ENCODE data around the gene RAB3GAP2. TPM values are rescaled to one million over a fixed set of nuclear protein-coding genes. Genes with fewer than 3 reads are reported as not detected.
"Not testable (repeated sequence)": the region's sequence is repeated elsewhere in the genome, so short reads cannot be mapped to it uniquely, and the experiment has no call there.

Gene RAB3GAP2
- total RNA-seq, 2 experiments from 2014 or later = 47.8 to 50.1 TPM

GRCh38 chr1:220274251-220274855, 2.1 kb upstream of the RAB3GAP2 start:
- H3K9me3 Mint-ChIP-seq = no peaks in the 10 kb centered on the region
- no peaks in the 10 kb centered on the region for H3K36me3 Mint-ChIP-seq (ENCODE audit: low read depth)
- no peak for DNase-seq
- H3K27me3 Mint-ChIP-seq = peaks cover 19% of the 10 kb centered on the region
- no peak overlapping the region for H3K27ac Mint-ChIP-seq
- H3K4me1 Mint-ChIP-seq = peaks cover 6% of the 10 kb centered on the region
- ChIA-PET POLR2A (no interaction called here), CTCF (no interaction called here)
- no peak overlapping the region for H3K4me3 Mint-ChIP-seq

GRCh38 chr1:220272841-220273090, 513 bp upstream of the RAB3GAP2 start:
- Mint-ChIP-seq H3K4me3 (no peak overlapping the region), H3K27ac (no peak overlapping the region), H3K4me1 (peaks cover 10% of the 10 kb centered on the region), H3K9me3 (no peaks in the 10 kb centered on the region), H3K27me3 (peaks cover 13% of the 10 kb centered on the region), H3K36me3 (ENCODE audit: low read depth) (peaks cover 12% of the 10 kb centered on the region)
- CTCF ChIA-PET = interaction anchor here (0.6 to 1.1 kb wide), 2 partner anchors 83 to 460 kb away, joined by 3 to 4 read pairs; no protein-coding TSS in a partner anchor
- no peak for DNase-seq
- POLR2A ChIA-PET = interaction anchor here (0.6 to 2.1 kb wide), 6 partner anchors 9 to 183 kb away, joined by 3 to 6 read pairs (median 4); partner anchors contain the start of genes BPNT1 and IARS2

- DNase-seq = no peak
- Mint-ChIP-seq H3K27ac (no peak overlapping the region), H3K9me3 (no peaks in the 10 kb centered on the region), H3K36me3 (ENCODE audit: low read depth) (peaks cover 22% of the 10 kb centered on the region), H3K27me3 (peaks cover 11% of the 10 kb centered on the region), H3K4me3 (no peak overlapping the region), H3K4me1 (peaks cover 10% of the 10 kb centered on the region)
- POLR2A ChIA-PET = interaction anchor here (0.6 to 2.1 kb wide), 7 partner anchors 8 to 182 kb away, joined by 3 to 6 read pairs (median 4); partner anchors contain the start of genes BPNT1 and IARS2
- CTCF ChIA-PET = interaction anchor here (1.1 to 1.4 kb wide), 2 partner anchors 14 to 462 kb away, joined by 3 to 4 read pairs; no protein-coding TSS in a partner anchor
Measured at GRCh38 chr1:220271706-220272046, 577 bp downstream of the RAB3GAP2 start.

GRCh38 chr1:220269036-220269435, 3.2 kb downstream of the RAB3GAP2 start:
- Mint-ChIP-seq H3K36me3 (ENCODE audit: low read depth) (peaks cover 38% of the 10 kb centered on the region), H3K9me3 (peaks cover 3% of the 10 kb centered on the region), H3K4me1 (peaks cover 12% of the 10 kb centered on the region), H3K4me3 (no peak overlapping the region), H3K27me3 (no peaks in the 10 kb centered on the region), H3K27ac (peak overlapping the region; percentile 36)
- ChIA-PET POLR2A (no interaction called here), CTCF (no interaction called here)
- DNase-seq = no peak

GRCh38 chr1:220267630-220268029, 4.6 kb downstream of the RAB3GAP2 start:
- POLR2A ChIA-PET = no interaction called here
- peaks cover 9% of the 10 kb centered on the region for H3K4me1 Mint-ChIP-seq
- H3K27me3 Mint-ChIP-seq = no peaks in the 10 kb centered on the region
- H3K27ac Mint-ChIP-seq = no peak overlapping the region
- H3K4me3 Mint-ChIP-seq = no peak overlapping the region
- peaks cover 44% of the 10 kb centered on the region for H3K36me3 Mint-ChIP-seq (ENCODE audit: low read depth)
- peaks cover 5% of the 10 kb centered on the region for H3K9me3 Mint-ChIP-seq
- CTCF ChIA-PET = no interaction called here
- DNase-seq = no peak

GRCh38 chr1:220260228-220260627, 12.0 kb downstream of the RAB3GAP2 start:
- not testable (repeated sequence) for DNase-seq, H3K4me3 Mint-ChIP-seq, H3K27ac Mint-ChIP-seq, H3K27me3 Mint-ChIP-seq
- H3K36me3 Mint-ChIP-seq (ENCODE audit: low read depth) = peaks cover 70% of the 10 kb centered on the region
- H3K4me1 Mint-ChIP-seq = peaks cover 35% of the 10 kb centered on the region
- ChIA-PET CTCF (interaction anchor here (0.7 kb wide), 1 partner anchor 25 kb away, joined by 3 read pairs; no protein-coding TSS in a partner anchor), POLR2A (interaction anchor here (1.5 kb wide), 1 partner anchor 12 kb away, joined by 4 read pairs; the partner anchor contains the start of gene RAB3GAP2)
- H3K9me3 Mint-ChIP-seq = peaks cover 29% of the 10 kb centered on the region

GRCh38 chr1:220259756-220260155, 12.5 kb downstream of the RAB3GAP2 start:
- POLR2A ChIA-PET = interaction anchor here (1.5 kb wide), 1 partner anchor 12 kb away, joined by 4 read pairs; the partner anchor contains the start of gene RAB3GAP2
- H3K27ac Mint-ChIP-seq = not testable (repeated sequence)
- CTCF ChIA-PET = interaction anchor here (0.7 to 1.1 kb wide), 2 partner anchors 25 to 36 kb away, joined by 3 read pairs; no protein-coding TSS in a partner anchor

GRCh38 chr1:220256194-220256593, 16.1 kb downstream of the RAB3GAP2 start:
- H3K4me1 Mint-ChIP-seq = peaks cover 35% of the 10 kb centered on the region
- H3K27ac Mint-ChIP-seq, CTCF ChIA-PET: not testable (repeated sequence)

More at GRCh38 chr1:220259756-220260155, 12.5 kb downstream of the RAB3GAP2 start:
- Mint-ChIP-seq H3K9me3 (peaks cover 29% of the 10 kb centered on the region), H3K4me1 (peaks cover 35% of the 10 kb centered on the region), H3K36me3 (ENCODE audit: low read depth) (peaks cover 74% of the 10 kb centered on the region)
- DNase-seq, H3K27me3 Mint-ChIP-seq, H3K4me3 Mint-ChIP-seq: not testable (repeated sequence)

GRCh38 chr1:220255204-220255603, 17.0 kb downstream of the RAB3GAP2 start:
- H3K9me3 Mint-ChIP-seq = peaks cover 30% of the 10 kb centered on the region
- H3K4me1 Mint-ChIP-seq = peaks cover 31% of the 10 kb centered on the region
- H3K27ac Mint-ChIP-seq = no peak overlapping the region
- H3K36me3 Mint-ChIP-seq (ENCODE audit: low read depth) = peaks cover 83% of the 10 kb centered on the region
- H3K27me3 Mint-ChIP-seq = no peaks in the 10 kb centered on the region
- CTCF ChIA-PET = no interaction called here
- DNase-seq = no peak
- H3K4me3 Mint-ChIP-seq = no peak overlapping the region
- POLR2A ChIA-PET = no interaction called here

More at GRCh38 chr1:220256194-220256593, 16.1 kb downstream of the RAB3GAP2 start:
- H3K27me3 Mint-ChIP-seq, H3K4me3 Mint-ChIP-seq, POLR2A ChIA-PET, DNase-seq: not testable (repeated sequence)
- H3K9me3 Mint-ChIP-seq = peaks cover 30% of the 10 kb centered on the region
- peaks cover 84% of the 10 kb centered on the region for H3K36me3 Mint-ChIP-seq (ENCODE audit: low read depth)

GRCh38 chr1:220253290-220253689, 19.0 kb downstream of the RAB3GAP2 start:
- H3K4me3 Mint-ChIP-seq, H3K27ac Mint-ChIP-seq, CTCF ChIA-PET, DNase-seq, POLR2A ChIA-PET, H3K27me3 Mint-ChIP-seq: not testable (repeated sequence)
- peaks cover 35% of the 10 kb centered on the region for H3K9me3 Mint-ChIP-seq
- H3K4me1 Mint-ChIP-seq = peaks cover 16% of the 10 kb centered on the region
- peaks cover 85% of the 10 kb centered on the region for H3K36me3 Mint-ChIP-seq (ENCODE audit: low read depth)

GRCh38 chr1:220251272-220251671, 21.0 kb downstream of the RAB3GAP2 start:
- Mint-ChIP-seq H3K4me1 (peaks cover 4% of the 10 kb centered on the region), H3K36me3 (ENCODE audit: low read depth) (peaks cover 80% of the 10 kb centered on the region), H3K27ac (no peak overlapping the region), H3K9me3 (peaks cover 39% of the 10 kb centered on the region), H3K4me3 (no peak overlapping the region), H3K27me3 (no peaks in the 10 kb centered on the region)
- ChIA-PET POLR2A (no interaction called here), CTCF (interaction anchor here (1.6 kb wide), 1 partner anchor 23 kb away, joined by 4 read pairs; no protein-coding TSS in a partner anchor)
- DNase-seq = no peak

- Mint-ChIP-seq H3K4me1 (peaks cover under 1% of the 10 kb centered on the region), H3K4me3 (no peak overlapping the region), H3K36me3 (ENCODE audit: low read depth) (peaks cover 79% of the 10 kb centered on the region), H3K27ac (no peak overlapping the region), H3K9me3 (peaks cover 41% of the 10 kb centered on the region), H3K27me3 (no peaks in the 10 kb centered on the region)
- CTCF ChIA-PET = interaction anchor here (1.6 kb wide), 1 partner anchor 22 kb away, joined by 4 read pairs; no protein-coding TSS in a partner anchor
- no peak for DNase-seq
- POLR2A ChIA-PET = no interaction called here
Measured at GRCh38 chr1:220250681-220251080, 21.6 kb downstream of the RAB3GAP2 start.

- H3K27me3 Mint-ChIP-seq = no peaks in the 10 kb centered on the region
- peaks cover 45% of the 10 kb centered on the region for H3K9me3 Mint-ChIP-seq
- no peak for DNase-seq
- ChIA-PET POLR2A (no interaction called here), CTCF (no interaction called here)
- H3K27ac Mint-ChIP-seq = no peak overlapping the region
- no peaks in the 10 kb centered on the region for H3K4me1 Mint-ChIP-seq
- H3K36me3 Mint-ChIP-seq (ENCODE audit: low read depth) = peaks cover 76% of the 10 kb centered on the region
- H3K4me3 Mint-ChIP-seq = no peak overlapping the region
Measured at GRCh38 chr1:220249522-220249921, 22.7 kb downstream of the RAB3GAP2 start.

All from activated CD4-positive, alpha-beta memory T cell treated with anti-CD3 and anti-CD28 coated beads, Interleukin-2, amount 10 ng/mL, durations not matched to agents 7 days and 5 days (primary cell).